ENCODE data around the gene TRIM26.

GRCh38 chr6:30149234-30149633 is 64.0 kb downstream of the TRIM26 start:
- TF ChIP-seq EP300 (IDR thresholded peaks at IDR 0.05; ENCODE audit: borderline replicate concordance in 1 of 2, low read depth in 1 of 2, low read length in 1 of 2), result no peak
- peak; percentile 24; the same call in 1 of the 2 replicates for TF ChIP-seq CTCF (IDR thresholded peaks at IDR 0.05)
- no peak for TF ChIP-seq GABPA (IDR thresholded peaks at IDR 0.05; ENCODE audit: low read depth)
- TF ChIP-seq TAF1 (IDR thresholded peaks at IDR 0.05; ENCODE audit: borderline replicate concordance, low read depth, low read length), result no peak
- TF ChIP-seq, protein P1, sequence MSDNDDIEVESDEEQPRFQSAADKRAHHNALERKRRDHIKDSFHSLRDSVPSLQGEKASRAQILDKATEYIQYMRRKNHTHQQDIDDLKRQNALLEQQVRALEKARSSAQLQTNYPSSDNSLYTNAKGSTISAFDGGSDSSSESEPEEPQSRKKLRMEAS (IDR thresholded peaks at IDR 0.05; ENCODE audit: low read depth), result no peak

All from SK-N-SH (cell line).